ENCODE data around the gene RILPL2. TPM values are rescaled to one million over a fixed set of nuclear protein-coding genes. Genes with fewer than 3 reads are reported as not detected.

The RILPL2 gene
- total and polyA plus RNA-seq, 2 experiments from 2014 or later = 2.5 to 3.7 TPM

DNA sequence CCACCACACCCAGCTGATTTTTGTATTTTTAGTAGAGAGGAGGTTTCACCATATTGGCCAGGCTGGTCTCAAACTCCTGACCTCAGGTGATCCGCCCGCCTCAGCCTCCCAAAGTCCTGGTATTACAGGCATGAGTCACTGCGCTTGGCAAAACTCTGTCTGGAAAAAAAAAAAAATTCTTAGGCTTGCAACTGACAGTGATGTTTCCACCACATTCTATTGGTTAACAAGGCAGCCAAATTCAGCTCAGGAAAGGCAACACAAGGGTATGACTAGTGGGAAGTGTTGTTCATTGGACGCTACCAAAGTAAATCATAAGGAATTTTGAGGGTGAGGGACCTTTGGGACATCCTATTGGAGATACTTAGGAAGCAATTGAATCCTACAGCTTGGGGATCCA, 69.0 kb downstream of the RILPL2 start:
- H3K4me1 ChIP-seq (ENCODE audit: insufficient read depth) = peaks cover 12% of the 10 kb centered on the region
- no peaks in the 10 kb centered on the region for H3K9me3 ChIP-seq (ENCODE audit: low read depth)
- H2AFZ ChIP-seq = no peak overlapping the region
- no peak overlapping the region for H3K4me2 ChIP-seq
- 98% methylated on average over 4 of the region's 4 CpGs for WGBS (ENCODE audit: low lambda C conversion rate, missing lambda C conversion rate)
- H3K4me3 ChIP-seq = no peak overlapping the region
- H3K27ac ChIP-seq = no peak overlapping the region
- no peaks in the 10 kb centered on the region for H3K36me3 ChIP-seq (replicated peaks; ENCODE audit: insufficient read depth, low read depth)
- H3K79me2 ChIP-seq = peaks cover 21% of the 10 kb centered on the region
- H3K9me2 ChIP-seq (replicated peaks; ENCODE audit: insufficient read depth) = no peaks in the 10 kb centered on the region
- TF ChIP-seq EZH2phosphoT487 (IDR thresholded peaks at IDR 0.05; ENCODE audit: low read depth, severe bottlenecking, unreplicated experiment) (no peak), EZH2 (IDR thresholded peaks at IDR 0.05; ENCODE audit: borderline replicate concordance) (no peak)
- TF ChIP-seq, protein P1, sequence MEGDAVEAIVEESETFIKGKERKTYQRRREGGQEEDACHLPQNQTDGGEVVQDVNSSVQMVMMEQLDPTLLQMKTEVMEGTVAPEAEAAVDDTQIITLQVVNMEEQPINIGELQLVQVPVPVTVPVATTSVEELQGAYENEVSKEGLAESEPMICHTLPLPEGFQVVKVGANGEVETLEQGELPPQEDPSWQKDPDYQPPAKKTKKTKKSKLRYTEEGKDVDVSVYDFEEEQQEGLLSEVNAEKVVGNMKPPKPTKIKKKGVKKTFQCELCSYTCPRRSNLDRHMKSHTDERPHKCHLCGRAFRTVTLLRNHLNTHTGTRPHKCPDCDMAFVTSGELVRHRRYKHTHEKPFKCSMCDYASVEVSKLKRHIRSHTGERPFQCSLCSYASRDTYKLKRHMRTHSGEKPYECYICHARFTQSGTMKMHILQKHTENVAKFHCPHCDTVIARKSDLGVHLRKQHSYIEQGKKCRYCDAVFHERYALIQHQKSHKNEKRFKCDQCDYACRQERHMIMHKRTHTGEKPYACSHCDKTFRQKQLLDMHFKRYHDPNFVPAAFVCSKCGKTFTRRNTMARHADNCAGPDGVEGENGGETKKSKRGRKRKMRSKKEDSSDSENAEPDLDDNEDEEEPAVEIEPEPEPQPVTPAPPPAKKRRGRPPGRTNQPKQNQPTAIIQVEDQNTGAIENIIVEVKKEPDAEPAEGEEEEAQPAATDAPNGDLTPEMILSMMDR (IDR thresholded peaks at IDR 0.05; ENCODE audit: poor library complexity) = no peak
- H4K20me1 ChIP-seq (ENCODE audit: insufficient read depth, poor library complexity, severe bottlenecking) = peaks cover 18% of the 10 kb centered on the region
- no peaks in the 10 kb centered on the region for H3K27me3 ChIP-seq
- DNase-seq (ENCODE audit: low spot score) = no peak

Other genes with a start within 250 kb of the RILPL2 start
- gene MPHOSPH9, start 203.5 kb downstream of the RILPL2 start, total RNA-seq = 42.7 and 44.3 TPM in 2 replicates
- 5.8 and 13.1 TPM in 2 replicates for gene MPHOSPH9, start 203.5 kb downstream of the RILPL2 start, polyA plus RNA-seq
- 8.7 and 13.8 TPM in 2 replicates for gene MTRFR, start 203.2 kb downstream of the RILPL2 start, total RNA-seq
- 13.3 and 20.9 TPM in 2 replicates for gene MTRFR, start 203.2 kb downstream of the RILPL2 start, polyA plus RNA-seq
- 140 and 153 TPM in 2 replicates for gene CDK2AP1, start 164.8 kb downstream of the RILPL2 start, total RNA-seq
- 160 and 187 TPM in 2 replicates for gene CDK2AP1, start 164.8 kb downstream of the RILPL2 start, polyA plus RNA-seq
- gene SBNO1, start 71.8 kb downstream of the RILPL2 start, total RNA-seq = 28.9 and 29.7 TPM in 2 replicates
- 13.4 and 13.7 TPM in 2 replicates for gene SBNO1, start 71.8 kb downstream of the RILPL2 start, polyA plus RNA-seq
- 28.4 and 28.7 TPM in 2 replicates for gene KMT5A, start 52.6 kb downstream of the RILPL2 start, total RNA-seq
- 21.9 and 24.5 TPM in 2 replicates for gene KMT5A, start 52.6 kb downstream of the RILPL2 start, polyA plus RNA-seq
- 10.8 and 13.6 TPM in 2 replicates for gene SNRNP35, start 21.5 kb upstream of the RILPL2 start, total RNA-seq
- gene SNRNP35, start 21.5 kb upstream of the RILPL2 start, polyA plus RNA-seq = 25.7 and 26.0 TPM in 2 replicates
- 10.2 and 13.6 TPM in 2 replicates for gene RILPL1, start 97.0 kb upstream of the RILPL2 start, total RNA-seq
- gene RILPL1, start 97.0 kb upstream of the RILPL2 start, polyA plus RNA-seq = 17.5 and 21.6 TPM in 2 replicates
- gene TMED2, start 147.9 kb upstream of the RILPL2 start, total RNA-seq = 440 and 447 TPM in 2 replicates
- gene TMED2, start 147.9 kb upstream of the RILPL2 start, polyA plus RNA-seq = 385 and 399 TPM in 2 replicates
- gene DDX55, start 165.4 kb upstream of the RILPL2 start, total RNA-seq = 13.9 and 23.0 TPM in 2 replicates
- 17.9 and 21.7 TPM in 2 replicates for gene DDX55, start 165.4 kb upstream of the RILPL2 start, polyA plus RNA-seq
- 35.0 and 48.1 TPM in 2 replicates for gene EIF2B1, start 197.0 kb upstream of the RILPL2 start, total RNA-seq
- gene EIF2B1, start 197.0 kb upstream of the RILPL2 start, polyA plus RNA-seq = 33.2 and 43.8 TPM in 2 replicates
- gene GTF2H3, start 197.1 kb upstream of the RILPL2 start, total RNA-seq = 27.4 and 45.6 TPM in 2 replicates
- gene GTF2H3, start 197.1 kb upstream of the RILPL2 start, polyA plus RNA-seq = 9.0 and 13.5 TPM in 2 replicates
- gene TCTN2, start 234.4 kb upstream of the RILPL2 start, total RNA-seq = 4.4 and 4.7 TPM in 2 replicates
- gene TCTN2, start 234.4 kb upstream of the RILPL2 start, polyA plus RNA-seq = 2.7 and 2.9 TPM in 2 replicates